Liver (tissue), 9 donors: ENCODE results near the gene APOL2. TPM values are rescaled to one million over a fixed set of nuclear protein-coding genes. Genes with fewer than 3 reads are reported as not detected.

Experiments
- DNase-seq: peaks from one replicate; pipeline ENCODE4 v3.0.0-alpha.2; 2017; ENCODE audit warnings: low spot score
- H3K27ac ChIP-seq, 2 donors: one replicate each; pipeline ENCODE4 v1.7.0; 2013; ENCODE audit warnings: inconsistent platforms in 2 of 2, low read length in 2 of 2, control low read depth in 1 of 2, low read depth in 1 of 2, mild to moderate bottlenecking in 1 of 2
- H3K27me3 ChIP-seq, 4 donors: one replicate each; pipeline versions ENCODE4 v1.6.1 to v1.7.0; 2013; ENCODE audit warnings: low read length in 3 of 4, inconsistent platforms in 1 of 4, mild to moderate bottlenecking in 1 of 4, moderate library complexity in 1 of 4; ENCODE audit not compliant: control insufficient read depth in 4 of 4, insufficient read depth in 4 of 4
- H3K36me3 ChIP-seq, 4 donors: one replicate each; pipeline versions ENCODE4 v1.6.1 to v1.7.0; 2013; ENCODE audit warnings: low read length in 3 of 4, mild to moderate bottlenecking in 3 of 4, low read depth in 1 of 4, moderate library complexity in 1 of 4; ENCODE audit not compliant: control insufficient read depth in 4 of 4, insufficient read depth in 3 of 4
- H3K4me1 ChIP-seq, 4 donors: one replicate each; pipeline versions ENCODE4 v1.6.1 to v1.7.0; 2013; ENCODE audit warnings: low read length in 3 of 4, mild to moderate bottlenecking in 3 of 4, moderate library complexity in 1 of 4; ENCODE audit not compliant: control insufficient read depth in 4 of 4, insufficient read depth in 4 of 4
- H3K4me3 ChIP-seq, 3 donors: one replicate each; pipeline versions ENCODE4 v1.6.1 to v1.7.0; 2013; ENCODE audit warnings: low read length in 3 of 3, control low read depth in 1 of 3, low read depth in 1 of 3, mild to moderate bottlenecking in 1 of 3
- H3K9ac ChIP-seq, 2 donors: one replicate each; pipeline ENCODE4 v1.7.0; 2013; ENCODE audit warnings: low read length in 2 of 2, mild to moderate bottlenecking in 2 of 2, moderate library complexity in 2 of 2, control low read depth in 1 of 2, low read depth in 1 of 2
- H3K9me3 ChIP-seq, 4 donors: one replicate each; pipeline versions ENCODE4 v1.6.1 to v1.7.0; 2013; ENCODE audit warnings: low read length in 3 of 4; ENCODE audit not compliant: control insufficient read depth in 4 of 4
- ATF3 ChIP-seq: IDR thresholded peaks from 2 replicates; pipeline ENCODE4 v1.6.1; 2016; ENCODE audit warnings: antibody characterized with exemption
- EGR1 ChIP-seq, 2 donors: IDR thresholded peaks; 2 replicates each; pipeline ENCODE4 v1.6.1; 2016 to 2018; ENCODE audit warnings: antibody characterized with exemption in 2 of 2, low read depth in 2 of 2
- FOXA1 ChIP-seq: IDR thresholded peaks from 2 replicates; pipeline ENCODE4 v1.6.1; 2016; ENCODE audit warnings: antibody characterized with exemption
- FOXA2 ChIP-seq: IDR thresholded peaks from 2 replicates; pipeline ENCODE4 v1.6.1; 2016; ENCODE audit warnings: antibody characterized with exemption
- GABPA ChIP-seq, 2 donors: IDR thresholded peaks in 1 of 2; conservative IDR thresholded peaks in 1 of 2; 2 replicates each; pipeline ENCODE4 v1.6.1; 2016; ENCODE audit warnings: antibody characterized with exemption in 2 of 2, mild to moderate bottlenecking in 1 of 2, moderate library complexity in 1 of 2
- HNF4A ChIP-seq, 2 donors: conservative IDR thresholded peaks; 2 replicates each; pipeline ENCODE4 v1.6.1; 2016; ENCODE audit warnings: antibody characterized with exemption in 2 of 2, mild to moderate bottlenecking in 2 of 2
- HNF4G ChIP-seq: IDR thresholded peaks from 2 replicates; pipeline ENCODE4 v1.6.1; 2016; ENCODE audit warnings: antibody characterized with exemption
- JUND ChIP-seq, 2 donors: IDR thresholded peaks; 2 replicates each; pipeline ENCODE4 v1.6.1; 2016; ENCODE audit warnings: antibody characterized with exemption in 2 of 2
- NR2F2 ChIP-seq: IDR thresholded peaks from 2 replicates; pipeline ENCODE4 v1.6.1; 2016; ENCODE audit warnings: antibody characterized with exemption
- RAD21 ChIP-seq, 2 donors: IDR thresholded peaks; 2 replicates each; pipeline ENCODE4 v1.6.1; 2016; ENCODE audit warnings: antibody characterized with exemption in 2 of 2, mild to moderate bottlenecking in 2 of 2
- RXRA ChIP-seq, 2 donors: IDR thresholded peaks; 2 replicates each; pipeline ENCODE4 v1.6.1; 2017 to 2018; ENCODE audit warnings: antibody characterized with exemption in 2 of 2, mild to moderate bottlenecking in 1 of 2
- SP1 ChIP-seq: IDR thresholded peaks from 2 replicates; pipeline ENCODE4 v1.6.1; 2018; ENCODE audit warnings: antibody characterized with exemption, mild to moderate bottlenecking
- TAF1 ChIP-seq: conservative IDR thresholded peaks from 2 replicates; pipeline ENCODE4 v1.6.1; 2016; ENCODE audit warnings: antibody characterized with exemption, mild to moderate bottlenecking
- YY1 ChIP-seq: IDR thresholded peaks from 2 replicates; pipeline ENCODE4 v1.6.1; 2016; ENCODE audit warnings: antibody characterized with exemption, mild to moderate bottlenecking
- ZBTB33 ChIP-seq: IDR thresholded peaks from 2 replicates; pipeline ENCODE4 v1.6.1; 2016; ENCODE audit warnings: antibody characterized with exemption
- WGBS: extraction: QIAGEN DNeasy Blood & Tissue Kit; methylation state at CpG from one replicate; pipeline ENCODE4 v1.1.7; 2013; 5-methylcytosine and 5-hydroxymethylcytosine counted together
- polyA plus RNA-seq, 2 donors: library from polyadenylated mRNA; stranded (reverse) in 1 of 2; unstranded in 1 of 2; fragments of 200-250 nt in 1 of 2; fragments of >200 nt in 1 of 2; fragmentation: Nextera tagmentation in 1 of 2; extraction: Ambion mirVana in 1 of 2; gene quantifications; one replicate each; pipeline versions ENCODE4 v1.2.1 to v1.2.3, GENCODE V29; 2013 to 2015
- total RNA-seq, 2 donors: library from RNA; depleted of rRNA; stranded (reverse); fragments of >200 nt; gene quantifications; one replicate each; pipeline ENCODE4 v1.2.3, GENCODE V29; 2014
- TF ChIP-seq, protein P1 (sequence below): IDR thresholded peaks from 2 replicates; pipeline ENCODE4 v1.6.1; 2016; ENCODE audit warnings: antibody characterized with exemption
- TF ChIP-seq, protein P2 (sequence below): fragments of 150-350 bp; IDR thresholded peaks from 2 replicates; pipeline ENCODE4 v1.5.1; 2017; ENCODE audit warnings: improper control_type of control experiment, low read depth, low read length; ENCODE audit not compliant: missing input control
- donor health status: healthy.
- donor health status: healthy.
- donor health status: healthy.
- donor health status: healthy.
- donor health status: healthy.

Gene APOL2
- total and polyA plus RNA-seq, 4 donors: 14.3 to 77.2 (median 21.7) TPM

- no peak overlapping the region for H3K9ac ChIP-seq
- TF ChIP-seq FOXA2: no peak
- peak; percentile 93 for TF ChIP-seq NR2F2
- TF ChIP-seq HNF4A (conservative IDR thresholded peaks at IDR 0.05): peak in 1 of 2 donors; percentile 37
- TF ChIP-seq RAD21 (IDR thresholded peaks at IDR 0.05): peak in 1 of 2 donors; percentile 7
- no peak overlapping the region for H3K4me3 ChIP-seq
- DNase-seq: no peak
- H3K9me3 ChIP-seq: no peaks in the 10 kb centered on the region
- 59% methylated on average over 9 of the region's 9 CpGs for WGBS
- no peak overlapping the region for H3K27ac ChIP-seq
- H3K36me3 ChIP-seq: peaks cover 0 to 2% (median 0%) of the 10 kb centered on the region in 4 donors
- peaks cover 0 to 7% (median 2%) of the 10 kb centered on the region in 4 donors for H3K4me1 ChIP-seq
- no peaks in the 10 kb centered on the region for H3K27me3 ChIP-seq
Observed at GRCh38 chr22:36220451-36220921, 18.8 kb downstream of the APOL2 start.

- H3K27ac ChIP-seq: no peak overlapping the region
- no peak overlapping the region for H3K4me3 ChIP-seq
- no peaks in the 10 kb centered on the region for H3K36me3 ChIP-seq
- H3K9me3 ChIP-seq: no peaks in the 10 kb centered on the region
- H3K9ac ChIP-seq: no peak overlapping the region
- TF ChIP-seq HNF4G (no peak), FOXA1 (no peak), EGR1 (IDR thresholded peaks at IDR 0.05; ENCODE audit: low read depth in 2 of 2) (no peak), YY1 (no peak), FOXA2 (no peak), TAF1 (no peak)
- TF ChIP-seq, protein P1, sequence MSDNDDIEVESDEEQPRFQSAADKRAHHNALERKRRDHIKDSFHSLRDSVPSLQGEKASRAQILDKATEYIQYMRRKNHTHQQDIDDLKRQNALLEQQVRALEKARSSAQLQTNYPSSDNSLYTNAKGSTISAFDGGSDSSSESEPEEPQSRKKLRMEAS: no peak
- WGBS: 85% methylated on average over 7 of the region's 7 CpGs
- peaks cover 0 to 11% (median 4%) of the 10 kb centered on the region in 4 donors for H3K4me1 ChIP-seq
- no peaks in the 10 kb centered on the region for H3K27me3 ChIP-seq
- no peak for DNase-seq
Observed at GRCh38 chr22:36218648-36219193, 20.6 kb downstream of the APOL2 start.

DNA sequence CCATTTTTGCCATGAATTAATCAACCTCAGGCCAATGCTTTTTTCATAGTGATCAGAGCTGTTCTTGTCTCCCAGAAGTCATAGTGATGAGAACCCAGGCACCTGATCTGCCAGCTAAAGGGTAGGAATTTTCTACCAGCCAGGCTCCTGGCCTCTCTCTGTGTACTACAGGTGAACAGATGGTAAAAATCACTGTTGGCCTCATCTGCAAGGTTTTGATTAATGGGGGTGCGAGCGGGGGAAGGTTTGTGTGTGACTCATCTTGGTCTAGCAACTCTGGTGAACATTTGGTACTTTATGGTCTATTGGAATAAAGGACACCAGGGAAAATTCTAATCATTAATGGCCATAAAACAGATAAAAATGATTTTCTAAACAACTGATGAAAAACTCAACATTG lies 23.3 kb downstream of the APOL2 start:
- Histone ChIP-seq H3K4me1 (peaks cover 0 to 18% (median 11%) of the 10 kb centered on the region in 4 donors), H3K27me3 (no peaks in the 10 kb centered on the region), H3K9me3 (no peaks in the 10 kb centered on the region), H3K4me3 (no peak overlapping the region), H3K9ac (no peak overlapping the region), H3K27ac (no peak overlapping the region), H3K36me3 (no peaks in the 10 kb centered on the region)
- WGBS: 87% methylated on average over 2 of the region's 2 CpGs
- TF ChIP-seq RAD21 (IDR thresholded peaks at IDR 0.05) (no peak), SP1 (no peak), ZBTB33 (no peak), HNF4G (no peak), RXRA (IDR thresholded peaks at IDR 0.05) (no peak), ATF3 (no peak), YY1 (no peak), GABPA (IDR thresholded peaks at IDR 0.05 in 1 of 2, conservative IDR thresholded peaks at IDR 0.05 in 1 of 2) (no peak), JUND (IDR thresholded peaks at IDR 0.05) (no peak)
- TF ChIP-seq, protein P2, sequence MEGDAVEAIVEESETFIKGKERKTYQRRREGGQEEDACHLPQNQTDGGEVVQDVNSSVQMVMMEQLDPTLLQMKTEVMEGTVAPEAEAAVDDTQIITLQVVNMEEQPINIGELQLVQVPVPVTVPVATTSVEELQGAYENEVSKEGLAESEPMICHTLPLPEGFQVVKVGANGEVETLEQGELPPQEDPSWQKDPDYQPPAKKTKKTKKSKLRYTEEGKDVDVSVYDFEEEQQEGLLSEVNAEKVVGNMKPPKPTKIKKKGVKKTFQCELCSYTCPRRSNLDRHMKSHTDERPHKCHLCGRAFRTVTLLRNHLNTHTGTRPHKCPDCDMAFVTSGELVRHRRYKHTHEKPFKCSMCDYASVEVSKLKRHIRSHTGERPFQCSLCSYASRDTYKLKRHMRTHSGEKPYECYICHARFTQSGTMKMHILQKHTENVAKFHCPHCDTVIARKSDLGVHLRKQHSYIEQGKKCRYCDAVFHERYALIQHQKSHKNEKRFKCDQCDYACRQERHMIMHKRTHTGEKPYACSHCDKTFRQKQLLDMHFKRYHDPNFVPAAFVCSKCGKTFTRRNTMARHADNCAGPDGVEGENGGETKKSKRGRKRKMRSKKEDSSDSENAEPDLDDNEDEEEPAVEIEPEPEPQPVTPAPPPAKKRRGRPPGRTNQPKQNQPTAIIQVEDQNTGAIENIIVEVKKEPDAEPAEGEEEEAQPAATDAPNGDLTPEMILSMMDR: no peak
- no peak for DNase-seq
